Spleen (tissue), 11 donors: Measurements from ENCODE around the gene MAGEC1. TPM values are rescaled to one million over a fixed set of nuclear protein-coding genes. Genes with fewer than 3 reads are reported as not detected.

Source experiments
- DNase-seq: peaks from one replicate; pipeline ENCODE4 v3.0.0-alpha.2; 2020
- H3K27ac ChIP-seq, 8 donors: fragments of 200-600 bp; sonication (generic) in 7 of 8; 1 replicate in 4 of 8; 2 replicates in 4 of 8; pipeline versions ENCODE4 v1.5.0 to v1.8.0; 2016 to 2021; ENCODE audit warnings: inconsistent platforms in 4 of 8, mild to moderate bottlenecking in 4 of 8, moderate library complexity in 1 of 8
- H3K27me3 ChIP-seq, 7 donors: fragments of 200-600 bp; sonication (generic) in 6 of 7; replicated peaks in 1 of 7; 1 replicate in 4 of 7; 2 replicates in 3 of 7; pipeline versions ENCODE4 v1.5.0 to v1.8.0; 2016 to 2021; ENCODE audit warnings: inconsistent platforms in 3 of 7, mild to moderate bottlenecking in 1 of 7
- H3K36me3 ChIP-seq, 6 donors: fragments of 200-600 bp; sonication (generic) in 5 of 6; 1 replicate in 4 of 6; 2 replicates in 2 of 6; pipeline versions ENCODE4 v1.5.0 to v1.8.0; 2016 to 2021; ENCODE audit warnings: inconsistent platforms in 2 of 6
- H3K4me1 ChIP-seq, 6 donors: fragments of 200-600 bp; sonication (generic) in 5 of 6; 1 replicate in 3 of 6; 2 replicates in 3 of 6; pipeline versions ENCODE4 v1.5.0 to v1.8.0; 2016 to 2021; ENCODE audit warnings: inconsistent platforms in 3 of 6
- H3K4me3 ChIP-seq, 8 donors: fragments of 200-600 bp; sonication (generic) in 7 of 8; 1 replicate in 4 of 8; 2 replicates in 4 of 8; pipeline versions ENCODE4 v1.5.0 to v1.8.0; 2016 to 2021; ENCODE audit warnings: inconsistent platforms in 4 of 8, mild to moderate bottlenecking in 4 of 8, moderate library complexity in 2 of 8
- H3K9me3 ChIP-seq, 8 donors: fragments of 200-600 bp; sonication (generic) in 7 of 8; 1 replicate in 4 of 8; 2 replicates in 4 of 8; pipeline versions ENCODE4 v1.5.0 to v1.8.0; 2016 to 2021; ENCODE audit warnings: inconsistent platforms in 4 of 8
- CTCF ChIP-seq, 11 experiments: fragments of 200-600 bp in 7 of 11; fragments of 450-650 bp in 4 of 11; sonication (generic) in 4 of 11; IDR thresholded peaks in 8 of 11; conservative IDR thresholded peaks in 3 of 11; 1 replicate in 7 of 11; 2 replicates in 4 of 11; pipeline versions ENCODE4 v1.4.0 to v1.8.0; 2016 to 2021; ENCODE audit warnings: antibody characterized with exemption in 11 of 11, inconsistent platforms in 4 of 11, mild to moderate bottlenecking in 1 of 11
- POLR2A ChIP-seq, 3 donors: fragments of 450-650 bp; IDR thresholded peaks; one replicate each; pipeline ENCODE4 v1.5.1; 2017; ENCODE audit warnings: antibody characterized with exemption in 3 of 3, mild to moderate bottlenecking in 1 of 3
- POLR2AphosphoS5 ChIP-seq, 3 donors: sonication (generic); formaldehyde crosslinking; IDR thresholded peaks; one replicate each; pipeline ENCODE4 v1.5.1; 2017; ENCODE audit warnings: antibody characterized with exemption in 3 of 3
- WGBS, 5 donors: extraction: QIAGEN DNeasy Blood & Tissue Kit in 3 of 5; methylation state at CpG; one replicate each; pipeline versions ENCODE4 v1.1.5 to v1.1.7; 2013 to 2018; 5-methylcytosine and 5-hydroxymethylcytosine counted together
- intact Hi-C: fragments of 100-400 bp; cut with DNase I; formaldehyde crosslinking; loops from one replicate; pipeline ENCODE4 v1.15.0; 2023; ENCODE audit warnings: low total_unique reads
- polyA plus RNA-seq, 3 donors: library from polyadenylated mRNA; stranded (reverse); fragments of 200-250 nt; gene quantifications; one replicate each; pipeline ENCODE4 v1.2.1, GENCODE V29; 2013
- total RNA-seq, 7 donors: library from RNA; depleted of rRNA in 3 of 7; stranded (reverse); fragments of >200 nt in 3 of 7; fragmentation: NEBNext Ultra II Directional in 4 of 7; extraction: Animal tissue kit (Norgen Biotek cat#: 25700) in 4 of 7; gene quantifications; one replicate each; pipeline versions ENCODE4 v1.1.0 to v1.2.1, GENCODE V29; 2016 to 2021
- donor health status: healthy with polysubstance abuse.
- donor health status: DM: no; HTN: no; CAD: no; lungs with moderate emphysema.
- donor health status: DM: no; HTN: no; CAD: no.
- donor health status: Bipolar disorder and iron deficiency.
- donor health status: healthy.
- donor health status: DM: no; HTN: no; CAD: no.
- donor health status: DM: yes; HTN: yes; CAD: no.

Gene MAGEC1
- total and polyA plus RNA-seq, 10 donors, result 0.13 to 0.68 TPM; not detected in 8

- no peak overlapping the region for H3K4me3 ChIP-seq
- H3K9me3 ChIP-seq, result peaks cover 0 to 3% (median 0%) of the 10 kb centered on the region in 8 donors
- no peaks in the 10 kb centered on the region for H3K27me3 ChIP-seq
- 74 to 91% (median 78%) methylated on average over 3 of the region's 3 CpGs for WGBS, 5 donors
- H3K36me3 ChIP-seq, result no peaks in the 10 kb centered on the region
- H3K27ac ChIP-seq, result no peak overlapping the region
- intact Hi-C loops, result no loop called here
- TF ChIP-seq POLR2AphosphoS5 (IDR thresholded peaks at IDR 0.05) (no peak), POLR2A (IDR thresholded peaks at IDR 0.05) (no peak), CTCF (IDR thresholded peaks at IDR 0.05 in 8 of 11, conservative IDR thresholded peaks at IDR 0.05 in 3 of 11) (no peak)
- no peak for DNase-seq
- no peaks in the 10 kb centered on the region for H3K4me1 ChIP-seq
Measured at GRCh38 chrX:141947350-141947749, 43.7 kb downstream of the MAGEC1 start.

GRCh38 chrX:141952603-141953002 is 48.9 kb downstream of the MAGEC1 start:
- WGBS, 5 donors, result 78 to 100% (median 85%) methylated on average over 1 to 5 of the region's 5 CpGs
- no peaks in the 10 kb centered on the region for H3K36me3 ChIP-seq
- no peaks in the 10 kb centered on the region for H3K4me1 ChIP-seq
- no peaks in the 10 kb centered on the region for H3K27me3 ChIP-seq
- peaks cover 0 to 3% (median 0%) of the 10 kb centered on the region in 8 donors for H3K9me3 ChIP-seq
- H3K27ac ChIP-seq, result no peak overlapping the region
- TF ChIP-seq CTCF (IDR thresholded peaks at IDR 0.05 in 8 of 11, conservative IDR thresholded peaks at IDR 0.05 in 3 of 11), result no peak
- no peak overlapping the region for H3K4me3 ChIP-seq
- DNase-seq, result no peak
- intact Hi-C loops, result no loop called here

GRCh38 chrX:141958675-141959074 is 55.0 kb downstream of the MAGEC1 start:
- no peaks in the 10 kb centered on the region for H3K4me1 ChIP-seq
- WGBS, 5 donors, result 60 to 86% (median 71%) methylated on average over 2 of the region's 2 CpGs

More at GRCh38 chrX:141958675-141959074, 55.0 kb downstream of the MAGEC1 start:
- H3K4me3 ChIP-seq, result no peak overlapping the region
- H3K36me3 ChIP-seq, result no peaks in the 10 kb centered on the region
- intact Hi-C loops, result no loop called here
- no peaks in the 10 kb centered on the region for H3K27me3 ChIP-seq
- H3K27ac ChIP-seq, result no peak overlapping the region
- peaks cover 0 to 2% (median 0%) of the 10 kb centered on the region in 8 donors for H3K9me3 ChIP-seq
- no peak for DNase-seq
- TF ChIP-seq POLR2A (IDR thresholded peaks at IDR 0.05) (no peak), POLR2AphosphoS5 (IDR thresholded peaks at IDR 0.05) (no peak), CTCF (IDR thresholded peaks at IDR 0.05 in 8 of 11, conservative IDR thresholded peaks at IDR 0.05 in 3 of 11) (no peak)

Other genes starting within 250 kb of the MAGEC1 start
- not detected for gene SPANXD, start 205.2 kb upstream of the MAGEC1 start, total RNA-seq
- gene SPANXD, start 205.2 kb upstream of the MAGEC1 start, polyA plus RNA-seq, result not detected
- under 1 TPM in 2 of 7 donors, not detected in 5; 0.57 to 0.79 TPM for gene MAGEC3, start 65.6 kb upstream of the MAGEC1 start, total RNA-seq
- under 1 TPM in 1 of 3 donors, not detected in 2; 0.32 TPM for gene MAGEC3, start 65.6 kb upstream of the MAGEC1 start, polyA plus RNA-seq